ENCODE data around the gene PGA4. TPM values are rescaled to one million over a fixed set of nuclear protein-coding genes. Genes with fewer than 3 reads are reported as not detected.

Gene PGA4
- total and polyA plus RNA-seq, 2 of the 8 experiments (the other 6 are each of a cell fraction or from before 2014, with no cell fraction given), result 1.3 TPM; not detected in 1

DNA sequence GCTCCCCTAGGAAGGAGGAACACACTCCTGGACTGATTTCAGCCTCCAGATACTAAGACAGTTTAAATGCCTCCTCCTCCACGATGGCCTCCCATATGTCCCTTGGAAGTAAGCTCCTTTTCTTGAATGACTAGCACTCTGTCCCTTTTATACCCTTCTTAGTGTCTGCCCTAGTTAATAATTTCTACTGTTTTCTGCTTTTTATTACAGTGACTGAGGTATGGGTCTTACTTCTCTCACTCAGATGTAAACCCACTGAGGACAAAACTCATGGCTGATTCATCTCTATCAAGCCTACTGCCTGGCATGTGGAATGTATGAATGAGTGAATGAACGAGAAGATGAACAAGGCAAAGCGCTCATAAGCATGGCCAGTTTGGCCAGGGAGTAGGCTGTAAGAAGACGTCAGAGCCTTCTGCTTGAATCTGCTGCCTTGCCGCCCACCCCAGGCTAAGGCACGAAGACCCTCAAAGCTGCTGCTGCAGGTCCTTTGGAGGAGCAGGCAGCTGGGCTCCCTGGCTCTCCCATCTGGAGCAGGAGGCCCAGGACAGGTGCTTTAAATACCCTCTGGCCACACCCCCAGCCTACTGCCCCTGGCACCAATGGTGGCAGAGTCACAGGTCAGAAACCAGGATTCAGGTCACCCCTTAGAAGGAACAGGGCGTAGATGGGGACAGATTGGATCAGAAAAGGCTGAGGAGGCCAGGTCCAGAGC is 27.0 kb upstream of the PGA4 start (continued):
- no peak for TF ChIP-seq SIN3A (conservative IDR thresholded peaks at IDR 0.05 in 1 of 2, IDR thresholded peaks at IDR 0.05 in 1 of 2; ENCODE audit: low read depth in 1 of 2, low read length in 2 of 2)
- TF ChIP-seq GABPA (IDR thresholded peaks at IDR 0.05; ENCODE audit: borderline replicate concordance, insufficient read depth, low read length), result no peak
- no peak for TF ChIP-seq E2F6 (IDR thresholded peaks at IDR 0.05)
- TF ChIP-seq CBX8 (IDR thresholded peaks at IDR 0.05; ENCODE audit: borderline replicate concordance, low read depth, low read length), result no peak
- TF ChIP-seq RXRA (IDR thresholded peaks at IDR 0.05; ENCODE audit: insufficient read depth, low read depth, low read length), result no peak
